ENCODE measurements around the gene AP3B1. TPM values are rescaled to one million over a fixed set of nuclear protein-coding genes. Genes with fewer than 3 reads are reported as not detected.

The AP3B1 gene
- total and polyA plus RNA-seq, 2 of the 8 experiments (the other 6 are each of a cell fraction or from before 2014, with no cell fraction given) = 45.8 to 48.3 TPM

- Histone ChIP-seq H3K79me1 (ENCODE audit: low read depth, low read length) (no peaks in the 10 kb centered on the region), H3K18ac (ENCODE audit: extremely low read depth, low read length) (no peak overlapping the region), H2BK120ac (replicated peaks; ENCODE audit: low read depth, low read length) (no peak overlapping the region), H3K4me1 (replicated peaks in 1 of 4; ENCODE audit: control insufficient read depth in 3 of 4, insufficient read depth in 4 of 4, low read length in 3 of 4) (no peaks in the 10 kb centered on the region), H2BK20ac (ENCODE audit: low read length) (no peak overlapping the region), H3K4me3 (ENCODE audit: extremely low read depth in 1 of 4, insufficient read depth in 2 of 4, low read depth in 3 of 4, low read length in 4 of 4) (no peak overlapping the region), H4K5ac (ENCODE audit: insufficient read length, low read depth, low read length) (no peak overlapping the region), H2BK5ac (ENCODE audit: low read depth, low read length) (no peak overlapping the region), H4K20me1 (replicated peaks in 1 of 2; ENCODE audit: control insufficient read depth in 1 of 2, insufficient read depth in 2 of 2, low read length in 2 of 2) (no peaks in the 10 kb centered on the region), H2AFZ (ENCODE audit: low read length) (no peak overlapping the region), H4K91ac (replicated peaks; ENCODE audit: insufficient read length, low read length) (no peak overlapping the region), H3K14ac (ENCODE audit: insufficient read length) (no peak overlapping the region), H3K9ac (replicated peaks in 1 of 4; ENCODE audit: extremely low read depth in 1 of 4, low read depth in 3 of 4, low read length in 3 of 4) (no peak overlapping the region; a peak in 1 of 7 replicates), H2AK5ac (ENCODE audit: low read depth, low read length) (no peak overlapping the region), H3K23ac (ENCODE audit: insufficient read length) (no peak overlapping the region), H3K4ac (replicated peaks; ENCODE audit: insufficient read length, low read depth, low read length) (no peak overlapping the region), H3K27ac (ENCODE audit: low read depth, low read length) (no peak overlapping the region), H3K4me2 (ENCODE audit: insufficient read depth in 1 of 2, low read depth in 2 of 2, low read length in 2 of 2) (no peak overlapping the region), H4K8ac (ENCODE audit: extremely low read depth, insufficient read depth, low read length) (no peak overlapping the region), H3K23me2 (ENCODE audit: low read depth, low read length) (no peaks in the 10 kb centered on the region), H3K36me3 (ENCODE audit: control insufficient read depth in 2 of 4, insufficient read depth in 4 of 4, low read length in 3 of 4) (peaks cover 0 to 25% (median 11%) of the 10 kb centered on the region in 4 experiments; a peak in 5 of 8 replicates), H3K9me3 (ENCODE audit: insufficient read depth in 2 of 2, low read depth in 1 of 2, low read length in 1 of 2) (peaks cover 0 to 10% of the 10 kb centered on the region in 2 experiments; a peak in 3 of 4 replicates), H3K56ac (replicated peaks; ENCODE audit: insufficient read length, low read depth, low read length) (no peak overlapping the region), H2BK15ac (ENCODE audit: low read length) (no peak overlapping the region), H3K27me3 (replicated peaks in 1 of 4; ENCODE audit: control insufficient read depth in 3 of 4, extremely low read depth in 1 of 4, insufficient read depth in 3 of 4, low read length in 3 of 4) (no peaks in the 10 kb centered on the region), H2BK12ac (ENCODE audit: low read depth, low read length) (no peak overlapping the region), H3K79me2 (ENCODE audit: control insufficient read depth in 1 of 2, insufficient read depth in 2 of 2, low read length in 2 of 2) (no peaks in the 10 kb centered on the region)
- no peak for DNase-seq (ENCODE audit: low read depth in 1 of 2, low spot score in 2 of 2)
- CTCF ChIA-PET (ENCODE audit: partially characterized antibody) = interaction anchor here (0.5 kb wide), 1 partner anchor 217 kb away, joined by 3 read pairs; no protein-coding TSS in a partner anchor
- TF ChIP-seq SP1 (IDR thresholded peaks at IDR 0.05; ENCODE audit: low read depth, low read length) (no peak), CHD2 (IDR thresholded peaks at IDR 0.05; ENCODE audit: low read length) (no peak), RFX5 (IDR thresholded peaks at IDR 0.05; ENCODE audit: borderline replicate concordance, low read depth, low read length) (no peak), NRF1 (IDR thresholded peaks at IDR 0.05; ENCODE audit: low read depth, low read length) (no peak), BRCA1 (IDR thresholded peaks at IDR 0.05; ENCODE audit: low read depth, low read length) (no peak), SIRT6 (IDR thresholded peaks at IDR 0.05; ENCODE audit: low read length) (no peak), RXRA (IDR thresholded peaks at IDR 0.05; ENCODE audit: insufficient read depth, low read depth, low read length) (no peak), TAF7 (optimal IDR thresholded peaks at IDR 0.05; ENCODE audit: borderline replicate concordance, low read depth, low read length) (no peak), RAD21 (IDR thresholded peaks at IDR 0.05 in 1 of 2, conservative IDR thresholded peaks at IDR 0.05 in 1 of 2; ENCODE audit: low read depth in 2 of 2, low read length in 2 of 2) (no peak), TBP (IDR thresholded peaks at IDR 0.05; ENCODE audit: low read depth, low read length) (no peak), CBX8 (IDR thresholded peaks at IDR 0.05; ENCODE audit: borderline replicate concordance, low read depth, low read length) (no peak), EGR1 (IDR thresholded peaks at IDR 0.05; ENCODE audit: borderline replicate concordance, low read depth, low read length) (no peak), JUND (IDR thresholded peaks at IDR 0.05; ENCODE audit: low read length) (no peak)
- POLR2A ChIA-PET (ENCODE audit: partially characterized antibody) = no interaction called here
- FAIRE-seq = no peak
These were observed 199.4 kb downstream of the AP3B1 start for GRCh38 chr5:78095125-78095524.

Measured in H1 (cell line).